Fibroblast of the aortic adventitia (primary cell): ENCODE measurements around the gene GATA2. TPM values are rescaled to one million over a fixed set of nuclear protein-coding genes. Genes with fewer than 3 reads are reported as not detected.

Source experiments
- DNase-seq: peaks from one replicate; pipeline ENCODE4 v3.0.0-alpha.2; 2010; ENCODE audit warnings: low read depth
- H3K4me3 ChIP-seq: 2 replicates; pipeline ENCODE4 v1.5.1; 2011; ENCODE audit warnings: low read depth, mild to moderate bottlenecking, control low read depth, low read length, moderate library complexity
- total RNA-seq: library from RNA; depleted of rRNA; stranded (reverse); fragments of >200 nt; gene quantifications from 2 replicates; pipeline ENCODE4 v1.2.3, GENCODE V29; 2012; ENCODE audit warnings: low replicate concordance
- TF ChIP-seq, protein P1 (sequence below): IDR thresholded peaks from 2 replicates; pipeline ENCODE4 v1.5.1; 2011; ENCODE audit warnings: mild to moderate bottlenecking, low read length, control low read depth, inconsistent platforms; ENCODE audit not compliant: insufficient read depth

GATA2 gene
- total RNA-seq, 1 donor: 9.3 TPM

DNA sequence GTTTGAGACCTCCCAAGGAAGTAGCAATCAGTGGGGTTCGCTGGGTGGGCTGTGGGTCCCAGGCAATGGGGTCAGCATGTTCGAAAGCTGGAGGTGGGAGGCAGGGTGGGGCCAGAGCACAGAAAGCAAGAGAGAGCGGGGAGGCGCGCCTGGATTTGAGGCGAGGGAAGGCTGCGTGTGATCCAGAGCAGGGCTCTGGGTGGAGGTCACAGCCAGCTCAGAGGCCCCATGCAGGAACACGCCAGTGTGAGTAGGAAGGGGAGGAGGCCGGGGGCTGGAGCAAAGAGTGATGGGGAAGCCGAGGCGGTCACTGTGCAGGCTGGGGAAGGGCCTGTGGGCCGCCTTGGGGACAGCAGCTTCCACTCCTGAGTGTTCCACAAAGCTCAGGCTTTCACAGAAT lies 35.1 kb downstream of the GATA2 start:
- TF ChIP-seq, protein P1, sequence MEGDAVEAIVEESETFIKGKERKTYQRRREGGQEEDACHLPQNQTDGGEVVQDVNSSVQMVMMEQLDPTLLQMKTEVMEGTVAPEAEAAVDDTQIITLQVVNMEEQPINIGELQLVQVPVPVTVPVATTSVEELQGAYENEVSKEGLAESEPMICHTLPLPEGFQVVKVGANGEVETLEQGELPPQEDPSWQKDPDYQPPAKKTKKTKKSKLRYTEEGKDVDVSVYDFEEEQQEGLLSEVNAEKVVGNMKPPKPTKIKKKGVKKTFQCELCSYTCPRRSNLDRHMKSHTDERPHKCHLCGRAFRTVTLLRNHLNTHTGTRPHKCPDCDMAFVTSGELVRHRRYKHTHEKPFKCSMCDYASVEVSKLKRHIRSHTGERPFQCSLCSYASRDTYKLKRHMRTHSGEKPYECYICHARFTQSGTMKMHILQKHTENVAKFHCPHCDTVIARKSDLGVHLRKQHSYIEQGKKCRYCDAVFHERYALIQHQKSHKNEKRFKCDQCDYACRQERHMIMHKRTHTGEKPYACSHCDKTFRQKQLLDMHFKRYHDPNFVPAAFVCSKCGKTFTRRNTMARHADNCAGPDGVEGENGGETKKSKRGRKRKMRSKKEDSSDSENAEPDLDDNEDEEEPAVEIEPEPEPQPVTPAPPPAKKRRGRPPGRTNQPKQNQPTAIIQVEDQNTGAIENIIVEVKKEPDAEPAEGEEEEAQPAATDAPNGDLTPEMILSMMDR: no peak

DNA sequence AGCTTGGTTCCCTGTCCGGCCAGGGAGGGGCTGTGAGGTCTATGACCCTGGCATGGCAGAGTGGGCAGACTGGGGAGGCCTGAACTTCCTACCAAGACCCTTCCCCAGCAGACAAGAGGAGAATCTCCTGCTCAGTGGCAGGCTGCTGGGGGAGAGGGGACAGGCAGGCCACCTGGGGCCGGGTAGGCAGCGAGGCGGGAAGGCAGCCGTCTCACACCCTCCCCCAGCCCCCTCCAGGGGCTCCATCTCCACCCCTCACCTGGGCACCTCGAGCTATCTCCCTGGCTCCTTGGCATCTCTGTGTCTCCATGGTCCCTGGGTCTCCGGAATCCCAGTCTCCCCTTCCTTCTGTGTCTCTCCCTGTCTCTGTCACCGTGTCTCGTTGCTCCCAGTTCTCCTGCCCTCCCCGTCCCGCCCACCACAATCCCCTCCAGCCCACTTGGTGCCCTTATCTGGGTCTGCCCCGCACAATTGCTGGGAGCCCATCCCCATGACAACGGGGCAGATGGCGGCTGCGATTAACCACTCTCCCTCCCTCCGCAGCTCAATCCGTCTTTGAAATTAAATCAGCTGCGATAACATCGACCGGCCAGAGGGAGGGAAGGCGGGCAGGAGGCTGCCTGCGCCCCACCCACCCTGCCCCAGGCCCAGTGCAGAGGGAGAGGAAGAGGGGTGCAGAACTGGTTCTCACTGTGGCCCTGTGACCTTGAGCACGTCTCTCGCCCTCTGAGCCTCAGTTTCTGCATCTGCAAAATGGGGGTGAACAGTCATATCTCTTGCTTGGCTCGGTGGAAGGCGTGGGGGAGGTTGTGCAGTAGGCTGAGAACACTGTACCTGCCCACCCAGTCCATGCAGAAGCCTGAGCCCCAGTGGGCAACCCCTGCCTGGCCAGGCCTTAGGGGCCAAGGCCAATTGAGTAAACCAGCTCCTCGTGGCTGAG lies 36.0 kb downstream of the GATA2 start:
- TF ChIP-seq, protein P1: no peak
- no peak overlapping the region for H3K4me3 ChIP-seq
- no peak for DNase-seq

More for the DNA sequence above, 35.1 kb downstream of the GATA2 start:
- DNase-seq: no peak
- no peak overlapping the region for H3K4me3 ChIP-seq

DNA sequence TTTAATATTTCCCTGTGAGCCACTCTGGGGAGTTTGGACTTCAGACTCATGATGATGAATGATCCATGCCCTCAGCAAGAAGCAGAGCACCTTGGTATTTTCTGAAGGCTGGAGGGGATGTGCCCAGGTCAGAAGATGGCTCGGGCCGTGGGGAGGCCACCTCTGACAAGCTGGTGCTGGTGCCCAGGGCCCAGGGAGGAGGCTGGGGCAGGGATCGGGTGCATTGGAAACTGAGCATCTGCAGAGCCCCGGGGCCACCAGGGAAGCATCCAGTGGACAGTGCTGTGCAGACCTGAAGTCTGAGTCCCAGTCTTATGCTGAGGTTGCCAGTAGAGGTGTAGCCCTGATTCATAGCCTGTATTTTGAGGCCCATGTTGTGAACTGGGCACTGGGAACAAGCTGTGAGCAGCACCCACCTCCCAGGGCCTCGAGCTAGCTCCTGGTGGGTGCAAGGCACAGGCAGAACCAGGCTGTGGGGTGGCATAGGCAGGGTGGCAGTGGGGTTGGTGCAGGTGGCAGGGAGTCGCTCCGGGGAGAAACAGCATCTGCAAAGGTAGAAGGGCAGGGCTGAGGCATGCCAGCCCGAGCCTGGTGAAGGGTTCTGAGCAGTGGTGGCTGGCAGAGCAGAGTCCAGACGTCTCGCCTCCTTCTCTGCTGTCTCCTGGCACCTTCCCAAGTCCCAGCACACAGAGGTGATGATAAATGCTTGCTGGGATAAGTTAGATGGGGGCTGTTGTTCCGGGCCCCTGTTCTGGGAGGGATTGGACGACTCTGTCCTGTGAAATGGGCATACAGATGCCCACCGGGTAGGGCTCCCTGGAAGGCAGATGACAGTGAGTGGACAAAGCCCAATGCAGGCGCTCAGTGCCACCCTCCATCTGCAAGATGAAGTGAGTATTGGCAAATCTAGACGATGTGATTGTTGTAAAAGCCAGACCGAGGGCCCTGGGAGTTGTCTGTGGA lies 36.9 kb downstream of the GATA2 start:
- DNase-seq: no peak
- no peak overlapping the region for H3K4me3 ChIP-seq
- TF ChIP-seq, protein P1: no peak

DNA sequence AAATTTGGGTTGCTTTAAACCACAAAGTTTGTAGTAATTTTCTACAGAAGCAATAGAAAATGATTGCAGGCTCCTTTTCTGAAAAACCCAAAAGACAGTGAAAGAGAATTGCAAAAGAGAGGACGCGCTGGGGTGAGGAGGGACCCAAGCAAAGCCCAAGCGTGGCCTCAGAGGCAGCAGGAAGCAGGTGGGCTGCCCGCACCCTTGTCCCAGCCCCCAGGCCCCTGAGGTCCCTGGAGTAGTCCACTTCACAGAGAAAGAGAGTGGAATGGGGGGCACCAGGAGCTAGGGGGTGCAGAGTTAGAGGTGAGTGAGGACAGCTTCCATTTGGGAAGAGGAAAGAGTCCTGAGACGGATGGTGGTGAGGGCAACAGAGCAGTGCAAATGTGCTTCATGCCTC lies 37.9 kb downstream of the GATA2 start:
- DNase-seq: no peak
- TF ChIP-seq, protein P1: no peak
- no peak overlapping the region for H3K4me3 ChIP-seq

DNA sequence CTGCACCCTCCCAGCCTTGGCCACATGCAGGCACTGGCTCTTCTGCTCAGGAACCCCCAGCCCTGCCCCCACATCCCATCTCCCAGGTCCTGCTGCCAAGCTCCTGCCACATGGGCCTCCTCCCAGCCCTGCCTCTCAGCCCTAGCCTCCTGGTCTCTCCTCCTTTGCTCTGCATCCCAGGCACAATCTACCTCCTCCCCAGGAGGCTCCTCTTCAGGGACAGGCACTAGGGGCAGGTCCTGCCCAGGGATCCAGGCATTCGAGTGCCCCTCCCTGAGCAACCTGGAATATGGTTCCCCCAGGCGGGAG lies 38.7 kb downstream of the GATA2 start:
- TF ChIP-seq, protein P1: no peak
- no peak overlapping the region for H3K4me3 ChIP-seq
- no peak for DNase-seq

DNA sequence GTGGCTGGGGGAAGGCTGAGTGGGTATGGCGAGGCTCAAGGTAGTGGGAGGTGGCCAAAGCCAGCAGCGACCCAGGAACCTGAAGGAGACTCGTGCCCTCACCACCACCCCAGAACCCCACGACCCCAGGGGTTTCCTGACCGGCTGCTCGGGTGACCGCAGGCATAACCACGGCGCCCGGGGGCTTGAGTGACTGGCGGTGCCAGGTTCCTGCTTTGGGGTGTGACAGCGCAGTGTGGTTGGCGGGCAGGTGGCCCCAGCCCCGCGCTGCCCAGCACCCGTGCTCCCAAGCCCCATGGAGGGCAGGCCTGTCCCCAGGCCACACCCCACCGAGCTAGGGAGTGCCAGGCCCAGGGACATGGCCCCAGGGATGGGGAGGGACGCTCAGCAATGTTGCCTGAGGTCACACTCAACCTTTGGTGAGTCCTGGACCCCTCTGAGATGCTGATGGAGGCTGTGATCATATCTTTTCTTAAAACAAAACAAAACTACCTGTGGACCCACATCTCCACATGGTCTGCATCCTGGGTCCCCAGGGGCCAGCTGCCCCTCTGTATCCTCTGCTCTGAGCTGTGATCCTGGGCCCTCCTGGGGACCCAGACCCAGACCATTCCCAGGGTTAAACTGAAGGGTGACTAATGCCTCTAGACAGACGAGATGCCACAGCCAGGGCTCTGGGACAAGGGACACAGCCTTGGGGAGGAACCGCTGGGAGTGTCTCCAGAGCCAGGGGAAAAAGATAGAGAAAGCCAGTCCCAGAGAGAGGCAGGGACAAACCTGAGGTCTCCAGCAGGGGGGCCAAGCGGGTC lies 39.3 kb downstream of the GATA2 start:
- DNase-seq: no peak
- H3K4me3 ChIP-seq: no peak overlapping the region
- TF ChIP-seq, protein P1: no peak
